B cell (primary cell): ENCODE results near the gene OR14A16. TPM values are rescaled to one million over a fixed set of nuclear protein-coding genes. Genes with fewer than 3 reads are reported as not detected.

Experiments used
- ATAC-seq: fragments of 200-7000 bp; cut with Tn5 transposase; one replicate; pipeline ENCODE4 v1.10.0; 2021; ENCODE audit warnings: low read depth, mild to moderate bottlenecking, moderate number of reproducible peaks, moderate library complexity
- CTCF ChIA-PET: fragments of 350-600 bp; sonication (Branson Sonifier 250); formaldehyde crosslinking; loops from one replicate; lab custom pipeline; 2021; ENCODE audit warnings: antibody characterized with exemption, inconsistent platforms; lab: Charles Lee
- POLR2A ChIA-PET: fragments of 350-600 bp; sonication (Branson Sonifier 250); formaldehyde crosslinking; loops from one replicate; lab custom pipeline; 2021; ENCODE audit warnings: antibody characterized with exemption; lab: Charles Lee
- DNase-seq: peaks from one replicate; pipeline ENCODE4 v3.0.0; 2013
- H2AFZ ChIP-seq: 2 replicates; pipeline ENCODE4 v1.6.1; 2012; ENCODE audit warnings: mild to moderate bottlenecking, low read depth, low read length; ENCODE audit not compliant: insufficient read depth, poor library complexity, severe bottlenecking
- H3K27ac ChIP-seq, 2 donors: 1 replicate in 1 of 2; 2 replicates in 1 of 2; pipeline ENCODE4 v1.5.1; 2012 to 2013; ENCODE audit warnings: low read length in 2 of 2, mild to moderate bottlenecking in 2 of 2, moderate library complexity in 1 of 2
- H3K27me3 ChIP-seq, 4 experiments: fragments of 200-600 bp in 1 of 4; sonication (generic) in 1 of 4; replicated peaks in 1 of 4; 1 replicate in 2 of 4; 2 replicates in 2 of 4; pipeline versions ENCODE4 v1.6.1 to v1.7.0; 2013 to 2016; ENCODE audit warnings: low read length in 3 of 4, mild to moderate bottlenecking in 2 of 4, mixed read lengths in 1 of 4, moderate library complexity in 1 of 4; ENCODE audit not compliant: insufficient read depth in 4 of 4, control insufficient read depth in 3 of 4; ENCODE audit errors: control extremely low read depth in 1 of 4
- H3K36me3 ChIP-seq, 2 experiments: replicated peaks in 1 of 2; 1 replicate in 1 of 2; 2 replicates in 1 of 2; pipeline versions ENCODE4 v1.6.1 to v1.7.1; 2013; ENCODE audit warnings: low read length in 1 of 2; ENCODE audit not compliant: insufficient read depth in 2 of 2, control insufficient read depth in 1 of 2; ENCODE audit errors: control extremely low read depth in 1 of 2, extremely low read depth in 1 of 2
- H3K4me1 ChIP-seq, 2 donors: fragments of 200-600 bp in 1 of 2; sonication (generic) in 1 of 2; 1 replicate in 1 of 2; 2 replicates in 1 of 2; pipeline versions ENCODE4 v1.5.1 to v1.6.1; 2013 to 2017; ENCODE audit warnings: low read length in 2 of 2; ENCODE audit not compliant: control insufficient read depth in 2 of 2, insufficient read depth in 2 of 2
- H3K4me2 ChIP-seq: replicated peaks from 2 replicates; pipeline ENCODE3; 2012; ENCODE audit warnings: mild to moderate bottlenecking, low read depth, low read length; ENCODE audit not compliant: poor library complexity, severe bottlenecking
- H3K4me3 ChIP-seq, 5 experiments: fragments of 200-600 bp in 1 of 5; sonication (generic) in 1 of 5; 1 replicate in 3 of 5; 2 replicates in 2 of 5; pipeline versions ENCODE4 v1.5.1 to v1.7.0; 2011 to 2016; ENCODE audit warnings: low read length in 4 of 5, mild to moderate bottlenecking in 4 of 5, low read depth in 2 of 5, control low read depth in 1 of 5, moderate library complexity in 1 of 5; ENCODE audit not compliant: insufficient read depth in 1 of 5; ENCODE audit errors: control extremely low read depth in 1 of 5, extremely low read depth in 1 of 5
- H3K79me2 ChIP-seq: fragments of 200-600 bp; sonication (generic); one replicate; pipeline ENCODE4 v1.6.0; 2016; ENCODE audit warnings: low read length; ENCODE audit not compliant: control insufficient read depth, insufficient read depth
- H3K9ac ChIP-seq: fragments of 200-600 bp; sonication (generic); 2 replicates; pipeline ENCODE4 v1.6.1; 2017; ENCODE audit warnings: mild to moderate bottlenecking, low read length, moderate library complexity
- H3K9me3 ChIP-seq, 3 donors: one replicate each; pipeline versions ENCODE4 v1.6.1 to v1.7.1; 2013; ENCODE audit warnings: low read length in 2 of 3; ENCODE audit not compliant: control insufficient read depth in 2 of 3, insufficient read depth in 1 of 3; ENCODE audit errors: control extremely low read depth in 1 of 3
- H4K20me1 ChIP-seq: 2 replicates; pipeline ENCODE4 v1.6.0; 2012; ENCODE audit warnings: mild to moderate bottlenecking, low read length; ENCODE audit not compliant: insufficient read depth, control insufficient read depth, poor library complexity, severe bottlenecking
- H3K27ac Mint-ChIP-seq: one replicate; pipeline ENCODE4 v1.8.0; 2021; ENCODE audit warnings: mixed read lengths
- H3K27me3 Mint-ChIP-seq: one replicate; pipeline ENCODE4 v1.8.0; 2021; ENCODE audit warnings: mixed read lengths
- H3K4me1 Mint-ChIP-seq: one replicate; pipeline ENCODE4 v1.8.0; 2021; ENCODE audit warnings: mixed read lengths
- H3K4me3 Mint-ChIP-seq: one replicate; pipeline ENCODE4 v1.8.0; 2021; ENCODE audit warnings: mixed read lengths
- H3K9me3 Mint-ChIP-seq: one replicate; pipeline ENCODE4 v1.8.0; 2022; ENCODE audit warnings: mixed read lengths; ENCODE audit not compliant: insufficient read depth
- CTCF ChIP-seq: fragments of 200-600 bp; IDR thresholded peaks from one replicate; pipeline ENCODE4 v1.8.0; 2022; ENCODE audit warnings: antibody characterized with exemption, mild to moderate bottlenecking
- EZH2 ChIP-seq: IDR thresholded peaks from 2 replicates; pipeline ENCODE4 v1.6.1; 2012; ENCODE audit warnings: borderline replicate concordance, low read depth, mild to moderate bottlenecking, moderate library complexity, low read length; ENCODE audit not compliant: insufficient read depth, poor library complexity, severe bottlenecking
- WGBS: methylation state at CpG from one replicate; pipeline ENCODE4 v1.1.5; 2013; ENCODE audit warnings: missing lambda C conversion rate; ENCODE audit not compliant: insufficient coverage; 5-methylcytosine and 5-hydroxymethylcytosine counted together
- intact Hi-C: fragments of 100-400 bp; cut with micrococcal nuclease; formaldehyde crosslinking; loops from one replicate; pipeline ENCODE4 v1.10.0; 2022
- polyA plus RNA-seq: library from polyadenylated mRNA; depleted of rRNA; stranded (reverse); fragments of >200 nt; gene quantifications from 2 replicates; pipeline ENCODE4 v1.2.3, GENCODE V29; 2012
- total RNA-seq, 2 donors: library from RNA; stranded (reverse); fragments of 120-200 nt in 1 of 2; gene quantifications; 1 replicate in 1 of 2; 2 replicates in 1 of 2; pipeline versions ENCODE4 v1.2.3 to v1.2.4, GENCODE V29; 2013 to 2022

Gene OR14A16
- total and polyA plus RNA-seq, 2 donors (not counting 1 experiment from before 2014, with no cell fraction given): not detected

GRCh38 chr1:247833601-247834000 is 9.7 kb upstream of the OR14A16 start:
- ATAC-seq (no peak), DNase-seq (no peak)
- intact Hi-C loops: no loop called here
- Histone ChIP-seq H4K20me1 (no peaks in the 10 kb centered on the region), H3K9ac (no peak overlapping the region), H3K4me2 (no peak overlapping the region), H3K4me3 (no peak overlapping the region), H3K79me2 (no peaks in the 10 kb centered on the region), H2AFZ (no peak overlapping the region), H3K4me1 (no peaks in the 10 kb centered on the region), H3K9me3 (no peaks in the 10 kb centered on the region), H3K27ac (no peak overlapping the region), H3K27me3 (no peaks in the 10 kb centered on the region), H3K36me3 (no peaks in the 10 kb centered on the region)
- TF ChIP-seq EZH2 (no peak), CTCF (no peak)
- Mint-ChIP-seq H3K27ac (no peak overlapping the region), H3K9me3 (no peaks in the 10 kb centered on the region), H3K27me3 (peaks cover 3% of the 10 kb centered on the region), H3K4me3 (no peak overlapping the region), H3K4me1 (no peaks in the 10 kb centered on the region)
- POLR2A ChIA-PET: no interaction called here
- 74% methylated on average over 6 of the region's 6 CpGs for WGBS
- CTCF ChIA-PET: no interaction called here

- DNase-seq (no peak), ATAC-seq (no peak)
- Histone ChIP-seq H4K20me1 (no peaks in the 10 kb centered on the region), H3K4me1 (no peaks in the 10 kb centered on the region), H2AFZ (no peak overlapping the region), H3K27me3 (no peaks in the 10 kb centered on the region), H3K4me2 (no peak overlapping the region), H3K79me2 (no peaks in the 10 kb centered on the region), H3K36me3 (no peaks in the 10 kb centered on the region), H3K4me3 (no peak overlapping the region), H3K27ac (no peak overlapping the region), H3K9me3 (no peaks in the 10 kb centered on the region), H3K9ac (no peak overlapping the region)
- no peak overlapping the region for H3K4me3 Mint-ChIP-seq
- H3K27me3 Mint-ChIP-seq: peaks cover 3% of the 10 kb centered on the region
- intact Hi-C loops: no loop called here
- CTCF ChIA-PET: no interaction called here
- POLR2A ChIA-PET: no interaction called here
- H3K9me3 Mint-ChIP-seq: no peaks in the 10 kb centered on the region
- no peak overlapping the region for H3K27ac Mint-ChIP-seq
- whole genome bisulfite sequencing: 0% methylated on average over 1 of the region's 1 CpG
- TF ChIP-seq CTCF: no peak
- no peak for TF ChIP-seq EZH2
- no peaks in the 10 kb centered on the region for H3K4me1 Mint-ChIP-seq
Measured at GRCh38 chr1:247829656-247830055, 5.7 kb upstream of the OR14A16 start.
